Measurements from ENCODE around the gene RMI1.

RMI1 gene

GRCh38 chr9:83971485-83971884, 9.1 kb upstream of the RMI1 start:
- DNase-seq, result no peak

- no peak for DNase-seq
Measured at GRCh38 chr9:83972286-83972685, 8.3 kb upstream of the RMI1 start.

DNA sequence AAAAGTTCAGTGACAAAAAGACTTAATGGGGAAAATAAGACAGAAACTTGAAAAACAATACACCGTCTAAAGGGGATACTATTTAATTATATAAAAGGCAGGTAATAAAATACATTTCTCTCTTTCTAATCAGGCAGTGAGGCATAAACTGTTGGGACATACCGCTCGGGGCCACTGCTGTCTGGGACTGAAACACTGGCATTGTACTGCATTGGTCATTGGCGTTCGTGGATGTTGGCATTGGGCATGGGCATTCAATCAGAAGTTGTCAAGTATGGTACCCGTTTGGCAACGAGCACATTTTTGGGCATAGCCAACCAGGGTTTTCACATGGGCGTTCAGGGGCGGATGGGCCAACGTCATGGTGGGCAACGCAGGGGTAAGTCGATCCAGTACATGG, 5.3 kb upstream of the RMI1 start:
- DNase-seq, result no peak

- no peak for DNase-seq
Measured at GRCh38 chr9:83976372-83976771, 4.2 kb upstream of the RMI1 start.

DNA sequence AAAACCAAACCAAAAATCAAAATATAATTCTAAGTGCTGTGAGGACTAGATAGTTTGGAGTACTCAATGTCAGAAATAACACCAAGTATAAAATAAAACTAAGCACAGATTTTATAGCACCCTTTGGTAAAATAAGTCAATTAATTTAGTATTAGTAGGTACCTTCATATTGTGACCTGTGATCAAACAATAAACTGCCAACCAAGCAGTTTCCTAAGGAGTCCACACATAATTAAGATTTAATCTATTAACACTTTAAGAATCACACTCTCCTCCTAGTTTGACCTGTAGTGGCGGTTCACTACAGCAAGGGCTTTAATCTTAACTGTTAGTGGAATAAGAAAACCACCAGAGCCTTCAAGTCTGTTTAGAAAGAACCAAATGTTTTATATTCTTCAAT, 3.4 kb upstream of the RMI1 start:
- DNase-seq, result no peak

DNA sequence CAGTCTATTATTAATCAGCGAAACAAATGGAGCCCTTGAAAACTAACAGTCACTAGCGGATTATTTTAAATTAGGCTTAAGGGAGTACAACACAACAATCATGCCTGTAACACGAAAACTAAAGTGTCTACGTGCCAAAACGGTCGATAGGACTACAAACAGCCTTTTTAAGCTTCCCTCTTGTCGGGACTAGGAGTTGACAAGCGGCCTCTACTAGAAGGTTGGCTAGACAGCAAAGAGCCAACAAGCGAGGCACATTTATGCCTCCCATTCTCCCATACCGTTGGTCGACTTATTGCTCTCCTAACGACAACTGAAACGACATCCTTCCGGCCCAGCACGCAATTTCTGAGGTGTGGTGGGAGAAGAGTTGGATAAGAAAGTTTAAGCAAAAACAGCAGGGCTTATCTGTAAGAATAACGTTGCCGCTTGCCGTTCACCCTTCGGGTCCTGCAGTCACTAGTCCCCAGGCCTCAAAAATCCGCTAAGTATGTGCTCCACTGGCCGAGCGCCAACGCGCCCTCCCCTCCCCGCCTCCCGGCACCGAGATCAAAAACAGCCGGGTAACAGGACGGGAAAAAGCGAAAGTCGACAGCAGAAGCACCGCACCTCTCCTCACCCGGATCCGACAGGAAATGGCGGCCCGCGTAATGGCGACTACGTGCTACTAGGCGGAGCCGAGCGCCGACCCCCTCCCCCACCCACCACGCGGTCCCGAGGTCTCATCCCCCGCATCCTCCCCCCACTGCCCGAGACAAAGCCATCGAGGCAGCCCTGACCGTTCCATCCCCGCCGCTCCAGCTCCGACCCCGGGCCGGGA, 1.4 kb upstream of the RMI1 start:
- DNase-seq, result peak; percentile 87

- DNase-seq, result peak; percentile 99
Measured at GRCh38 chr9:83979812-83980394, 702 bp upstream of the RMI1 start, which contains the start of gene HNRNPK. TSS of gene HNRNPK (minus strand) at chr9:83980215. CDS start at chr9:83978252, 1,963 bp downstream.

- DNase-seq, result peak; percentile 74
Measured at GRCh38 chr9:83981126-83981871, 694 bp downstream of the RMI1 start.

GRCh38 chr9:83986195-83986594, 5.6 kb downstream of the RMI1 start:
- DNase-seq, result no peak

DNA sequence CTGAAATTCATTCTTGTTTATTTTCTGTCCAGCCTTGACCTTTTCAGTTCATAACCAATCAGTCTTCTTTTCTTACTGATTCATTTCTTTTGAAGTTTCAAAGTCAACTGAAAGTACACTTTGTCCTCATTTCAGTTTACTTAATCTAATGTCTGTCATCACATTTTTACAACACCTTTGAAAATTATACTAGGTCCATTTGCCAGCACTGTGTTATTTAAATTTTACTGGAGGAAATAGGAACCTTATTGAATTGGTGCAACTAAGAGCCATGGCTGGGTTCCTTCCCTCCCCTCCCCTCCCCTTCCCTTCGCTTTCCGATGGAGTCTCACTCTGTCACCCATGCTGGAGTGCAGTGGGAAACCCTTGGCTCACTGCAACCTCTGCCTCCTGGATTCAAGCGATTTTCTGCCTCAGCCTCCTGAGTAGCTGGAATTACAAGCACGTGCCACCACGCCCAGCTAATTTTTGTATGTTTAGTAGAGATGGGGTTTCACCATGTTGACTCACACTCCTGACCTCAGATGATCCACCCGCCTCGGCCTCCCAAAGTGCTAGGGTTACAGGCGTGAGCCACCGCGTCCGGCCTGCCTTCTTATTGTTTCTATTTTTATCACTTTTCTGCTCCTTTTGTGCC, 6.3 kb downstream of the RMI1 start:
- DNase-seq, result peak; percentile 22

DNA sequence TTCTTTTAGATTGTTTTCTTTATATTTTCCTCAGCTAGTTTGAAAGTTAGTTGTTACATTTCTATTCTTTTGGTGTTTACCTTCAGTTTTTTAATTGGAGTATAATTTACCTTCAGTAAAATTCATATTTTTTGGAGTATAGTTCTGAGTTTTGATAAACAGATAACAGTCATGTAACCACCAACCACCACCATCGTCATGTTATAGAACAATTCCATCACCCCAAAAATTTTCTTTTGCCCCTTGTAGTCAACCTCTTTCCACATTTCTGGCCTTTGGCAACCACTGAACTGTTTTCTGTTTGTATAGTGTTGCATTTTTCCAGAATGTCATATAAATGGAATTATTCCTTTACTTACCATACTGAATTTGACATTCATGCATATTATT, 6.8 kb downstream of the RMI1 start:
- no peak for DNase-seq

DNA sequence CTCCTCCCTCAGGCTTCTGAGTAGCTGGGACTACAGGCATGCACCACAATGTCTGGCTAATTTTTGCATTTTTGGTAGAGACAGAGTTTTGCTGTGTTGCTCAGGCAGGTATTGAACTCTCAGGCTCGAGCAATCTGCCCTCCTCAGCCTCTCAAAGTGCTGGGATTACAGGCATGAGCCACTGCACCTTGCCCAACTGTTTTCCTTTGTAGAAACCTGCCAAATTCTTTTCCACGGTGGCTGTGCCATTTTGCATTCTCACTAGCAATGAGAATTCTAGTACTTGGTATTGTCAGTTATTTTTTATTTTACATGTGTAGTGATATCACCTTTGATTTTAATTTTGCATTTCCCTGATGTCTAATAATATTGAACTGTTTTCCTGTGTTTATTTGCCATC, 7.8 kb downstream of the RMI1 start:
- no peak for DNase-seq

- DNase-seq, result no peak
Measured at GRCh38 chr9:83991355-83991754, 10.8 kb downstream of the RMI1 start.

DNA sequence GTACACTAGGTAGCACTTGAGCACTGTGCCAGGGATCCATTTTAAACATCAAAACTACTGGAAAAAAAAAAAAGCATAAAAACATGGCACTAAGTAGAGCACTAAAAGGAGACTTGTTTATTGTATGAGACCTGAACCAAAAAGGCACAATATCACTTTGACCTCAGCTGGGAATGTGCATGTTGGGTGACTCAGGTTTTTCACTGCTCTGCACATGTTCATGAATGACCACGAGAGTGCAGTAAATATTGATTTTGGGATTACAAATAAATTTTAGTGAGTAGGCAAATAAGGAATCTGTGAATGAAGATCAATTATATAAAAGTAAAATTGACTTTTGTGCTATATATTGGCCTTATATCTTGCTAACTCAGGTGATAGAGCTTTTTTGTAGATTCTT, 11.8 kb downstream of the RMI1 start:
- DNase-seq, result no peak

- no peak for DNase-seq
Measured at GRCh38 chr9:83992901-83993300, 12.3 kb downstream of the RMI1 start.

DNA sequence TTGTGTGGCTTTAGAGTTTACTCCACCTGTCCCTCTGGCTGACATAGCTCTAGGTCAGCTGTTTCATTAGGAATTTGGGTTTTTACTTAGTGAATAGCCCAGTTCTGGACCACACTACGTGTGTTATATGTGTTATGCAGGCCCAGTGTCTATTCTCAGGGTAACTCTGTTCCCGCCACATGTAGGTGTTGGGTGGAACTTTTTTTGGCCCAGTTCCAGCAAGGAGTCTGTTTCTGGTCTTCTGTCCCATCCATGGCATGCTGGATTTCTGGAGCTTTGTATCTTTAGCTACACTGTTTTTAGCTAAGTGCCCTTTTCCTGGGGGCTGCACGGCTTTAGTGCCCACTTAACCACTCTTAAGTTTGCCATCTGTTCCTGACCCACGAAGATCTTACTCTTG, 15.5 kb downstream of the RMI1 start:
- no peak for DNase-seq

GRCh38 chr9:83999141-83999918, 18.7 kb downstream of the RMI1 start:
- no peak for DNase-seq

DNA sequence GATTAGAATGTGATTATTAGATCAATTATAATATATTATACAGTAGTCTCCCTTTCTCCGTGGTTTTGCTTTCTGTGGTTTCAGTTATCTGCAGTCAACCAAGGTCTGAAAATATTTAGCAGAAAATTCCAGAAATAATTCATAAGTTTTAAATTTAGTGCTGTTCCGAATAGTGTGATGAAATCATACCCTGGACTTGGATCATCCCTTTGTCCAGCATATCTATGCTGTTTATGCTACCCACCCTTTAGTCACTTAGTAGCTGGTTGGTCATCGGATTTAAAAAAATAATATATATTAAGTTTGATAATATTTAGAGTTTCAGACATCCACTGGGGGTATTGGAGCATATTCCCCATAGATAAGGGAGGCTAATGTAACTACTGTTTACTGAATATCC, 19.6 kb downstream of the RMI1 start:
- no peak for DNase-seq

DNA sequence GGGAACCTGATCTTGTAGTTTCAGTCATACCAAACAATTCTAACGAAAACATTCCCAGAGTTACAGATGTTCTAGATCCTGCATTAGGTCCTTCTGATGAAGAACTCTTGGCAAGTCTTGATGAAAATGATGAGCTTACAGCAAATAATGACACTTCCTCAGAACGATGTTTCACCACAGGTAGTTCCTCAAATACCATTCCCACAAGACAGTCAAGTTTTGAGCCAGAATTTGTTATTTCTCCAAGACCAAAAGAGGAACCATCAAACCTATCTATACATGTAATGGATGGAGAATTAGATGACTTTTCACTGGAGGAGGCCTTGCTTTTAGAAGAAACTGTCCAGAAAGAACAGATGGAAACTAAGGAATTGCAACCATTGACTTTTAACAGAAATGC, 21.0 kb downstream of the RMI1 start:
- peak; percentile 62 for DNase-seq

GRCh38 chr9:84002344-84002743, 21.7 kb downstream of the RMI1 start:
- peak; percentile 38 for DNase-seq

GRCh38 chr9:84003246-84003645, 22.6 kb downstream of the RMI1 start:
- DNase-seq, result no peak

GRCh38 chr9:84007662-84008061, 27.1 kb downstream of the RMI1 start:
- DNase-seq, result no peak
